ENCODE measurements around the gene NR2F2. TPM values are rescaled to one million over a fixed set of nuclear protein-coding genes. Genes with fewer than 3 reads are reported as not detected.

Gene NR2F2
- total RNA-seq, 2 experiments from 2014 or later: not detected

DNA sequence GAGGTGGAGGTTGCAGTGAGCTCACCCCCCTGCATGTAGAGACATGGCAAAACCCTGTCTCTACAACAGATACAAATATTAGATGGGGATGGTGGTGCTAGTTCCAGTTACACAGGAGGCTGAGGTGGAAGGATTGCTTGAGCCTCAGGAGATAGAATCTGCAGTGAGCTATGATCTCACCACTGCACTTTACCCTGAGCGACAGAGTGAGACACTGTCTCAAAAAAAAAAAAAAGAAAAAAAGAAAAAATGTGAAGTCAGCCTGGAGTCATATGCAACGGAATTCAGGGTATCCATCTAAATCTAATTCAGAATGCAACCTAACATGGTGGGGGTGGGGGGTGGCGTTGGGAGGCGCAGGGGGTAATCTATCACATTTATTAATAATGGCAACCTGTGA is 37.1 kb upstream of the NR2F2 start:
- peaks cover 5% of the 10 kb centered on the region for H3K9me3 Mint-ChIP-seq

DNA sequence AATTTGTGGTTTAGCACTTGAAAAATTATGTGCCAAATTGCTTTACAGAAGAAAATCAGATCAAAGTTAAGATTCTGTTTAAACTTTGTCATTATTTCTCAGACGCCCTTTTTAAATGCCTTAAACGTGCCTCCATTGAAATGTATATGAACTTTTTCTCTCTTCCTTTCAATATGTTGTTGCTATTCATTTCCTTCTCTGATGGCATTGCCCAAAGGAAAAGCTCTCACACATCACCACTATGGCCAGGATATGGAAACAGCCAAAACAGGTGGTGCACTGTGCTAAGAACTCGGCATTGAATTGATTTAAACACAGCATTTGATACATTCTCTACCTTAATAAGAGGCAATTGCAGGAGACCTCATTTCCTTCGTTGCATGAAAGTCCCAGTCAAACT is 35.7 kb upstream of the NR2F2 start:
- Mint-ChIP-seq H3K9me3 (peaks cover 6% of the 10 kb centered on the region), H3K36me3 (ENCODE audit: low read depth) (no peaks in the 10 kb centered on the region), H3K27me3 (peaks cover 6% of the 10 kb centered on the region), H3K4me3 (no peak overlapping the region), H3K27ac (no peak overlapping the region), H3K4me1 (ENCODE audit: low read depth) (no peaks in the 10 kb centered on the region)
- TF ChIP-seq, protein P1, sequence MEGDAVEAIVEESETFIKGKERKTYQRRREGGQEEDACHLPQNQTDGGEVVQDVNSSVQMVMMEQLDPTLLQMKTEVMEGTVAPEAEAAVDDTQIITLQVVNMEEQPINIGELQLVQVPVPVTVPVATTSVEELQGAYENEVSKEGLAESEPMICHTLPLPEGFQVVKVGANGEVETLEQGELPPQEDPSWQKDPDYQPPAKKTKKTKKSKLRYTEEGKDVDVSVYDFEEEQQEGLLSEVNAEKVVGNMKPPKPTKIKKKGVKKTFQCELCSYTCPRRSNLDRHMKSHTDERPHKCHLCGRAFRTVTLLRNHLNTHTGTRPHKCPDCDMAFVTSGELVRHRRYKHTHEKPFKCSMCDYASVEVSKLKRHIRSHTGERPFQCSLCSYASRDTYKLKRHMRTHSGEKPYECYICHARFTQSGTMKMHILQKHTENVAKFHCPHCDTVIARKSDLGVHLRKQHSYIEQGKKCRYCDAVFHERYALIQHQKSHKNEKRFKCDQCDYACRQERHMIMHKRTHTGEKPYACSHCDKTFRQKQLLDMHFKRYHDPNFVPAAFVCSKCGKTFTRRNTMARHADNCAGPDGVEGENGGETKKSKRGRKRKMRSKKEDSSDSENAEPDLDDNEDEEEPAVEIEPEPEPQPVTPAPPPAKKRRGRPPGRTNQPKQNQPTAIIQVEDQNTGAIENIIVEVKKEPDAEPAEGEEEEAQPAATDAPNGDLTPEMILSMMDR (IDR thresholded peaks at IDR 0.05): no peak
- ChIA-PET POLR2A (no interaction called here), CTCF (no interaction called here)
- DNase-seq (no peak), ATAC-seq (no peak)
- intact Hi-C loops (cut with micrococcal nuclease): no loop called here

More for the DNA sequence above, 37.1 kb upstream of the NR2F2 start:
- no peak for ATAC-seq
- Mint-ChIP-seq H3K36me3 (ENCODE audit: low read depth) (no peaks in the 10 kb centered on the region), H3K4me3 (no peak overlapping the region), H3K4me1 (ENCODE audit: low read depth) (no peaks in the 10 kb centered on the region), H3K27ac (no peak overlapping the region), H3K27me3 (peaks cover 5% of the 10 kb centered on the region)
- no peak for DNase-seq
- ChIA-PET CTCF (no interaction called here), POLR2A (interaction anchor here (0.9 kb wide), 1 partner anchor 8 kb away, joined by 3 read pairs; no protein-coding TSS in a partner anchor)
- TF ChIP-seq, protein P1 (IDR thresholded peaks at IDR 0.05): no peak
- intact Hi-C loops (cut with micrococcal nuclease): no loop called here

DNA sequence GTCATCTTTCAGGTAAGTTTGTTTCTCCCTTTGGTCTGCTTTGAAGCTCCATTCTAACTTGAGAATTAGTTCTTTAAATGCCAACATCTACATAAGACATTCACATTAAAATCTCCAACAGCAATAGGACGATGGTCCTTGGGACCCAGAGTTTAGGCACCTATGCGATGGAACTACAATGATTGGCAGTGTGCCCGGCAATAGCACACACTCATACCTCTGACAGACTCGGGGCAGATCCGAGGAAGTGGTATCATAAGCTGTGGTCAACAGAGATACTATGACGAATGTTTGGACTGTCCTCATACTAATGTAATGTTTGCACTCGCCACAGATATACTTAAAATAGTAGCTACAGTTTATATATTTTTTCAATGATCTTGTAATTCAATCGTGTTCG is 34.2 kb upstream of the NR2F2 start:
- CTCF ChIA-PET: no interaction called here
- Mint-ChIP-seq H3K4me1 (ENCODE audit: low read depth) (no peaks in the 10 kb centered on the region), H3K9me3 (peaks cover 6% of the 10 kb centered on the region), H3K27ac (no peak overlapping the region), H3K4me3 (no peak overlapping the region), H3K36me3 (ENCODE audit: low read depth) (no peaks in the 10 kb centered on the region), H3K27me3 (peaks cover 7% of the 10 kb centered on the region)
- POLR2A ChIA-PET: no interaction called here
- ATAC-seq (no peak), DNase-seq (no peak)
- TF ChIP-seq, protein P1 (IDR thresholded peaks at IDR 0.05): no peak
- intact Hi-C loops (cut with micrococcal nuclease): no loop called here

DNA sequence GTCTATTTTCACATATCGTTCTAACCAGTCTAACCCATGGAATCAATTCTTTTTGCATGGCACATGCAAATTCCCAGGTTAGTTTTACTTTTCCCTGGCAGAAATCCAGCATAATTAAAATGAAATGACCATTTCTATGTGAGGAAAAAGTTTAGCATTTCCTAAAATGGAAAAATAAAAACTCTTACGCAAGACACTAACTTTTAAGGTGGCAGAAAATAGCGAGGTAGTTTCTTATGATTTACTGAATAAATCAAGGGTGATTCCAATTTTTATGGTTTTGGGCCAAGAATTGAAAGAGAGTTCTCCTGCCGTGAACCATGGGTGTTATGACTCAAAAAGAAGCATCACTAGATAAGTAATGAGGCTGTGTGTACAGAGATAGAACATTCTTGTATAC is 32.7 kb upstream of the NR2F2 start:
- ChIA-PET POLR2A (no interaction called here), CTCF (no interaction called here)
- ATAC-seq (no peak), DNase-seq (no peak)
- TF ChIP-seq, protein P1 (IDR thresholded peaks at IDR 0.05): no peak
- H3K4me1 Mint-ChIP-seq (ENCODE audit: low read depth): no peaks in the 10 kb centered on the region
- no peak overlapping the region for H3K4me3 Mint-ChIP-seq
- H3K9me3 Mint-ChIP-seq: peaks cover 6% of the 10 kb centered on the region
- no peaks in the 10 kb centered on the region for H3K36me3 Mint-ChIP-seq (ENCODE audit: low read depth)
- peaks cover 10% of the 10 kb centered on the region for H3K27me3 Mint-ChIP-seq
- H3K27ac Mint-ChIP-seq: no peak overlapping the region
- intact Hi-C loops (cut with micrococcal nuclease): no loop called here

DNA sequence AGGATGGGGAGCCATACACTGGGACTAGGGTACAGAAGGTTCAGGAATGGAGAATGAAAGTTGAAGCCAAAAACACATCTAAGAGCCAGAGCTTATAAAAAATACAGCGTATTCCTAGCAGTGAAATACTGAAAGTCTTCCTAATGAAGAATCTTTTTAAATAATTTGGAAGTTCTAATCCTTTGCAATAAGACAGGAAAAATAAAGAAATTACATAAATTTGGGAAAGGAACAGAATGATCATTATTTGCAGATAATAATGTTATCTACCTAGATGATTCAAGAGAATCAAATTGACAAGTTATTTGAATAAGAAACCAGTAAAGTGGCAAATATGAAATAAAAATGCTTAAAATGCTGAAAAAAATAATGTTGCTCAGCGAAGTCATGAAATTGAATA is 32.3 kb upstream of the NR2F2 start:
- Mint-ChIP-seq H3K9me3 (peaks cover 6% of the 10 kb centered on the region), H3K4me3 (no peak overlapping the region), H3K36me3 (ENCODE audit: low read depth) (no peaks in the 10 kb centered on the region), H3K27ac (no peak overlapping the region), H3K27me3 (peaks cover 11% of the 10 kb centered on the region), H3K4me1 (ENCODE audit: low read depth) (no peaks in the 10 kb centered on the region)
- DNase-seq (no peak), ATAC-seq (no peak)
- ChIA-PET POLR2A (no interaction called here), CTCF (no interaction called here)
- intact Hi-C loops (cut with micrococcal nuclease): no loop called here
- TF ChIP-seq, protein P1 (IDR thresholded peaks at IDR 0.05): no peak
